ENCODE data around the gene RAB22A.

The RAB22A gene

GRCh38 chr20:58268421-58268821 lies 41.1 kb upstream of the RAB22A start:
- Mint-ChIP-seq H3K27ac (peak overlapping the region; percentile 87), H3K4me3 (no peak overlapping the region), H3K36me3 (ENCODE audit: low read depth) (peaks cover 31% of the 10 kb centered on the region), H3K9me3 (peaks cover 4% of the 10 kb centered on the region), H3K27me3 (ENCODE audit: low read depth, poor library complexity) (peaks cover 4% of the 10 kb centered on the region), H3K4me1 (peaks cover 13% of the 10 kb centered on the region)
- DNase-seq, result no peak
- TF ChIP-seq CTCF (IDR thresholded peaks at IDR 0.05), result no peak

- peaks cover 4% of the 10 kb centered on the region for H3K27me3 Mint-ChIP-seq (ENCODE audit: low read depth, poor library complexity)
- H3K4me1 Mint-ChIP-seq, result peaks cover 13% of the 10 kb centered on the region
- peaks cover 38% of the 10 kb centered on the region for H3K36me3 Mint-ChIP-seq (ENCODE audit: low read depth)
- peaks cover 10% of the 10 kb centered on the region for H3K9me3 Mint-ChIP-seq
- H3K4me3 Mint-ChIP-seq, result no peak overlapping the region
- no peak for DNase-seq
- TF ChIP-seq CTCF (IDR thresholded peaks at IDR 0.05), result no peak
- peak overlapping the region; percentile 87 for H3K27ac Mint-ChIP-seq
Measured at GRCh38 chr20:58268936-58269619, 40.4 kb upstream of the RAB22A start.

- no peak overlapping the region for H3K4me3 Mint-ChIP-seq
- H3K9me3 Mint-ChIP-seq, result peaks cover 26% of the 10 kb centered on the region
- no peak for TF ChIP-seq CTCF (IDR thresholded peaks at IDR 0.05)
- H3K27me3 Mint-ChIP-seq (ENCODE audit: low read depth, poor library complexity), result no peaks in the 10 kb centered on the region
- H3K36me3 Mint-ChIP-seq (ENCODE audit: low read depth), result peaks cover 56% of the 10 kb centered on the region
- DNase-seq, result no peak
- peaks cover 13% of the 10 kb centered on the region for H3K4me1 Mint-ChIP-seq
- no peak overlapping the region for H3K27ac Mint-ChIP-seq
Measured at GRCh38 chr20:58271606-58272351, 37.7 kb upstream of the RAB22A start.

- peaks cover 26% of the 10 kb centered on the region for H3K9me3 Mint-ChIP-seq
- peaks cover 43% of the 10 kb centered on the region for H3K36me3 Mint-ChIP-seq (ENCODE audit: low read depth)
- TF ChIP-seq CTCF (IDR thresholded peaks at IDR 0.05), result no peak
- peaks cover 17% of the 10 kb centered on the region for H3K4me1 Mint-ChIP-seq
- no peak for DNase-seq
- H3K27ac Mint-ChIP-seq, result no peak overlapping the region
- no peak overlapping the region for H3K4me3 Mint-ChIP-seq
- no peaks in the 10 kb centered on the region for H3K27me3 Mint-ChIP-seq (ENCODE audit: low read depth, poor library complexity)
Measured at GRCh38 chr20:58274384-58274783, 35.1 kb upstream of the RAB22A start.

GRCh38 chr20:58277107-58277506 lies 32.4 kb upstream of the RAB22A start:
- TF ChIP-seq CTCF (IDR thresholded peaks at IDR 0.05), result no peak

More at GRCh38 chr20:58277107-58277506, 32.4 kb upstream of the RAB22A start:
- Mint-ChIP-seq H3K27ac (peak overlapping the region; percentile 44), H3K4me3 (no peak overlapping the region), H3K9me3 (peaks cover 26% of the 10 kb centered on the region), H3K36me3 (ENCODE audit: low read depth) (peaks cover 48% of the 10 kb centered on the region), H3K27me3 (ENCODE audit: low read depth, poor library complexity) (no peaks in the 10 kb centered on the region), H3K4me1 (peaks cover 17% of the 10 kb centered on the region)
- no peak for DNase-seq
